ENCODE results near the gene MDFIC.

MDFIC gene

DNA sequence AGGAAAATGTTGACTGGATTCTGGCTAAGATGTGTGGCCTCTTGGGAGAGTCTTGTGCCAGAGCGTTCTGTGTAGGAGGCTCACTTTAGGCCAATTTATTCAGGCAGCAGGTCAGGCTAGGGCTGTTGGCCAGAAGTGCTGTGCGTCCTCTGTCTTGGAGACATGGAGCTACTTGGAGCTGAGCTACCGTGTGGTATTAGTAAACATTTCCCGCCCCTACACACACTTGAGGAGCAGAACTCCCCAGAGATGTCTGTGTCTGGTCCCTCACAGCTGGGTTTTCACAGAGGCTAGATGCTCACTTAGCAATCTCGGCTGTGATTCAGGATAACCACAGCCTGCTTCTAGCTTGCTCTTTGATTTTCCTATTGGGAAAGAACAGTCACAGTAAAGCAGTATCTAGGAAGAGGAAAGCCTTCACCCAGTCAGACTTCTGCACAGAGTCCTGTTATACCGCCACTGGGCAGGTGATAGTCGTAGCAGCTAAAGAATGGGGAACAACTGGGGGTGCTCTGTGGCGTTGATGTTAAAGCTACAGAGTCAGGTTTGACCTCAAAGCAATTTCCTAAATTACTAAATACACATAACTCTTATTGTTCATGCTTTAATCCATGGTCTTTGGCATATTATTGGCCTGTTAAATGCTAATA, 86.7 kb downstream of the MDFIC start:
- no peak overlapping the region for H2AFZ ChIP-seq (ENCODE audit: low read length)
- H3K4me1 ChIP-seq (ENCODE audit: insufficient read depth, low read length, poor library complexity, severe bottlenecking), result no peaks in the 10 kb centered on the region
- no peaks in the 10 kb centered on the region for H3F3A ChIP-seq (ENCODE audit: low read depth)
- no peak for TF ChIP-seq EZH2phosphoT487 (IDR thresholded peaks at IDR 0.05; ENCODE audit: borderline replicate concordance)
- TF ChIP-seq, protein P1, sequence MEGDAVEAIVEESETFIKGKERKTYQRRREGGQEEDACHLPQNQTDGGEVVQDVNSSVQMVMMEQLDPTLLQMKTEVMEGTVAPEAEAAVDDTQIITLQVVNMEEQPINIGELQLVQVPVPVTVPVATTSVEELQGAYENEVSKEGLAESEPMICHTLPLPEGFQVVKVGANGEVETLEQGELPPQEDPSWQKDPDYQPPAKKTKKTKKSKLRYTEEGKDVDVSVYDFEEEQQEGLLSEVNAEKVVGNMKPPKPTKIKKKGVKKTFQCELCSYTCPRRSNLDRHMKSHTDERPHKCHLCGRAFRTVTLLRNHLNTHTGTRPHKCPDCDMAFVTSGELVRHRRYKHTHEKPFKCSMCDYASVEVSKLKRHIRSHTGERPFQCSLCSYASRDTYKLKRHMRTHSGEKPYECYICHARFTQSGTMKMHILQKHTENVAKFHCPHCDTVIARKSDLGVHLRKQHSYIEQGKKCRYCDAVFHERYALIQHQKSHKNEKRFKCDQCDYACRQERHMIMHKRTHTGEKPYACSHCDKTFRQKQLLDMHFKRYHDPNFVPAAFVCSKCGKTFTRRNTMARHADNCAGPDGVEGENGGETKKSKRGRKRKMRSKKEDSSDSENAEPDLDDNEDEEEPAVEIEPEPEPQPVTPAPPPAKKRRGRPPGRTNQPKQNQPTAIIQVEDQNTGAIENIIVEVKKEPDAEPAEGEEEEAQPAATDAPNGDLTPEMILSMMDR (conservative IDR thresholded peaks at IDR 0.05; ENCODE audit: low read length), result no peak
- H3K36me3 ChIP-seq (ENCODE audit: insufficient read depth, low read length), result no peaks in the 10 kb centered on the region
- no peak overlapping the region for H3K9ac ChIP-seq (ENCODE audit: low read depth, low read length, poor library complexity, severe bottlenecking)
- no peaks in the 10 kb centered on the region for H3K27me3 ChIP-seq (ENCODE audit: insufficient read depth, low read length, poor library complexity, severe bottlenecking)
- H3K9me3 ChIP-seq (ENCODE audit: insufficient read depth, low read depth, low read length), result no peaks in the 10 kb centered on the region
- no peaks in the 10 kb centered on the region for H3K79me2 ChIP-seq (ENCODE audit: insufficient read depth, low read length)
- no peak overlapping the region for H3K4me3 ChIP-seq (ENCODE audit: low read length, poor library complexity, severe bottlenecking)
- no peaks in the 10 kb centered on the region for H4K20me1 ChIP-seq (ENCODE audit: insufficient read depth, low read length, poor library complexity, severe bottlenecking)
- H3K4me2 ChIP-seq (ENCODE audit: low read depth, low read length, poor library complexity, severe bottlenecking), result no peak overlapping the region
- no peaks in the 10 kb centered on the region for H3K9me2 ChIP-seq (replicated peaks; ENCODE audit: low read depth, low read length)

DNA sequence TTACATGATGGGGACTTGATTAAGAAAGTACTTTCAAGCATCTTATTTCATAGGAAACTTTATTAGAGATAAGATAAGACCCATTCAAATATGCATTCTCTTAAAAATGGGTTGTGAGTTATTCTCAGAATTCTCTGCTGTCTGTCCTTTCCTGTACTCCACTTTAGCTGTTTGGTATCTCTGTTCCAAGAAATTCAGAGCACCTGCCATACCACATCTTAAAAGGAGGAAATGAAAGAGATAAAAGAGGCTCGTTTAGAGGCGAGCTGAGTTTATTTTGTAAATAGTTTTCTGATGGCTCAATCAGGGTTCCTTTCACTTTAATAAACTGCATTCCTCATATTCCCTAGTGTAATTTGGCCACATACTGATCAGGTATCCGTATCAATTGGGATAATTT, 87.2 kb downstream of the MDFIC start:
- no peaks in the 10 kb centered on the region for H3K79me2 ChIP-seq (ENCODE audit: insufficient read depth, low read length)
- H3K4me2 ChIP-seq (ENCODE audit: low read depth, low read length, poor library complexity, severe bottlenecking), result no peak overlapping the region
- no peak overlapping the region for H2AFZ ChIP-seq (ENCODE audit: low read length)
- H3K4me1 ChIP-seq (ENCODE audit: insufficient read depth, low read length, poor library complexity, severe bottlenecking), result no peaks in the 10 kb centered on the region
- TF ChIP-seq EZH2phosphoT487 (IDR thresholded peaks at IDR 0.05; ENCODE audit: borderline replicate concordance), result no peak
- TF ChIP-seq, protein P1 (conservative IDR thresholded peaks at IDR 0.05; ENCODE audit: low read length), result no peak
- H3K9ac ChIP-seq (ENCODE audit: low read depth, low read length, poor library complexity, severe bottlenecking), result no peak overlapping the region
- H3K36me3 ChIP-seq (ENCODE audit: insufficient read depth, low read length), result no peaks in the 10 kb centered on the region
- H3K27me3 ChIP-seq (ENCODE audit: insufficient read depth, low read length, poor library complexity, severe bottlenecking), result no peaks in the 10 kb centered on the region
- no peaks in the 10 kb centered on the region for H4K20me1 ChIP-seq (ENCODE audit: insufficient read depth, low read length, poor library complexity, severe bottlenecking)
- no peaks in the 10 kb centered on the region for H3K9me3 ChIP-seq (ENCODE audit: insufficient read depth, low read depth, low read length)
- no peak overlapping the region for H3K4me3 ChIP-seq (ENCODE audit: low read length, poor library complexity, severe bottlenecking)
- no peaks in the 10 kb centered on the region for H3K9me2 ChIP-seq (replicated peaks; ENCODE audit: low read depth, low read length)
- no peaks in the 10 kb centered on the region for H3F3A ChIP-seq (ENCODE audit: low read depth)

DNA sequence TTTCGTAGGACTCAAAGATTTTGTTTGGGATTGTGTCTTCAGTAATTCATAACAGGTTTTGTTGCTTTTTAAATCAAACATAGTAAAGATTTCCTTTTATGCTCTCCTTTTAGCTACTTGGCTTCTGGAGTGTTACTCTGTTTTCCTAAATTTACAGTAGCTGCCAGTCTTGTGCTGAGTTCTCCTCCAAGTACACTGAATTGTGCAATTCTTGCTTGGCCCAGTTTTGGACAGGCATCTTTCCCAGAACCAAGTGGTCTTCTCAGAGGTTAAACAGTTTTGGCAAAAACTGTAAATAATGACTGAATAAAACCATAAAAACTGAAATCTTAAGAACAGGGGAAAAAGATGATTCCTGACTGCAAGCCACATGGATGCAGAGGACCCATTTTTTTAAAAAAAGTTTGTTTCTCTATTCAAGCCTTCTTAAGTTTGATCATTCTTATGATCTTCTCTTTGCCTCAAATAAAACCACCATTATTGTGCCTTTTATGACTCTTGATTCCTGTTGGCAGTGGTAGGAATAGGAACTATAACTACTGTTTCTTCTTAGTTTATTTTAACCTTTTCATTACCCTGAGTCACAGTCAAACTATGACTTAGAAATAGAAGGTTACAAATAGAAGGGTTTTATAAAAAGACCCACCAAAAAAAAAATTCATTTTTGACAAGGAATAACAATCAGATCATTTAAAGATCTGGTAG, 88.0 kb downstream of the MDFIC start:
- Histone ChIP-seq H3K9me2 (replicated peaks; ENCODE audit: low read depth, low read length) (no peaks in the 10 kb centered on the region), H3K4me1 (ENCODE audit: insufficient read depth, low read length, poor library complexity, severe bottlenecking) (no peaks in the 10 kb centered on the region), H3K36me3 (ENCODE audit: insufficient read depth, low read length) (no peaks in the 10 kb centered on the region), H3F3A (ENCODE audit: low read depth) (no peaks in the 10 kb centered on the region), H3K79me2 (ENCODE audit: insufficient read depth, low read length) (no peaks in the 10 kb centered on the region), H2AFZ (ENCODE audit: low read length) (no peak overlapping the region), H3K4me2 (ENCODE audit: low read depth, low read length, poor library complexity, severe bottlenecking) (no peak overlapping the region), H3K9me3 (ENCODE audit: insufficient read depth, low read depth, low read length) (no peaks in the 10 kb centered on the region), H4K20me1 (ENCODE audit: insufficient read depth, low read length, poor library complexity, severe bottlenecking) (no peaks in the 10 kb centered on the region), H3K4me3 (ENCODE audit: low read length, poor library complexity, severe bottlenecking) (no peak overlapping the region), H3K9ac (ENCODE audit: low read depth, low read length, poor library complexity, severe bottlenecking) (no peak overlapping the region), H3K27me3 (ENCODE audit: insufficient read depth, low read length, poor library complexity, severe bottlenecking) (no peaks in the 10 kb centered on the region)
- TF ChIP-seq, protein P1 (conservative IDR thresholded peaks at IDR 0.05; ENCODE audit: low read length), result no peak
- no peak for TF ChIP-seq EZH2phosphoT487 (IDR thresholded peaks at IDR 0.05; ENCODE audit: borderline replicate concordance)

All from Loucy (cell line).